Measurements from ENCODE around the gene PLEKHM1.

GRCh38 chr17:45388604-45389325, 101.8 kb downstream of the PLEKHM1 start:
- TF ChIP-seq CTCF (IDR thresholded peaks at IDR 0.05; ENCODE audit: low read depth, low read length, missing input control) (no peak), YY1 (IDR thresholded peaks at IDR 0.05) (no peak), TAF1 (conservative IDR thresholded peaks at IDR 0.05) (no peak), HNF4A (conservative IDR thresholded peaks at IDR 0.05) (no peak), JUND (IDR thresholded peaks at IDR 0.05) (no peak), SP1 (IDR thresholded peaks at IDR 0.05) (no peak), ZBTB33 (IDR thresholded peaks at IDR 0.05) (no peak), HNF4G (IDR thresholded peaks at IDR 0.05) (no peak), REST (IDR thresholded peaks at IDR 0.05) (no peak), NR2F2 (IDR thresholded peaks at IDR 0.05) (no peak), FOXA2 (IDR thresholded peaks at IDR 0.05) (no peak), RXRA (IDR thresholded peaks at IDR 0.05) (no peak)
- TF ChIP-seq, protein P1, sequence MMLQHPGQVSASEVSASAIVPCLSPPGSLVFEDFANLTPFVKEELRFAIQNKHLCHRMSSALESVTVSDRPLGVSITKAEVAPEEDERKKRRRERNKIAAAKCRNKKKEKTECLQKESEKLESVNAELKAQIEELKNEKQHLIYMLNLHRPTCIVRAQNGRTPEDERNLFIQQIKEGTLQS (IDR thresholded peaks at IDR 0.05) = no peak
- TF ChIP-seq, protein P2, sequence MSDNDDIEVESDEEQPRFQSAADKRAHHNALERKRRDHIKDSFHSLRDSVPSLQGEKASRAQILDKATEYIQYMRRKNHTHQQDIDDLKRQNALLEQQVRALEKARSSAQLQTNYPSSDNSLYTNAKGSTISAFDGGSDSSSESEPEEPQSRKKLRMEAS (IDR thresholded peaks at IDR 0.05) = no peak
